ENCODE results near the gene ANAPC16. TPM values are rescaled to one million over a fixed set of nuclear protein-coding genes. Genes with fewer than 3 reads are reported as not detected.

ANAPC16 gene
- total and polyA plus RNA-seq, 2 of the 4 experiments (the other 2 are of a cell fraction) = 25.2 to 26.3 TPM

GRCh38 chr10:72265508-72265907 is 49.7 kb downstream of the ANAPC16 start:
- H3K79me1 ChIP-seq (ENCODE audit: low read depth in 1 of 2, low read length in 2 of 2) = no peaks in the 10 kb centered on the region
- H3K9me3 ChIP-seq (ENCODE audit: control insufficient read depth, insufficient read depth, low read length) = no peaks in the 10 kb centered on the region
- POLR2A ChIA-PET (ENCODE audit: unreplicated experiment) = no interaction called here
- intact Hi-C loops (cut with micrococcal nuclease) (no loop called here), in situ Hi-C loops (cut with MboI; ENCODE audit: low sequenced_read_pairs) (no loop called here), dilution Hi-C loops (cut with HindIII; ENCODE audit: low sequenced_read_pairs, unreplicated experiment) (no loop called here)
- TF ChIP-seq MAZ (IDR thresholded peaks at IDR 0.05; ENCODE audit: borderline replicate concordance, low read depth, low read length) = no peak
- no peak for TF ChIP-seq RAD21 (IDR thresholded peaks at IDR 0.05; ENCODE audit: low read length)
- TF ChIP-seq MAFK (IDR thresholded peaks at IDR 0.05; ENCODE audit: low read depth, low read length) = no peak
- no peak overlapping the region for H3K4me2 ChIP-seq (ENCODE audit: low read depth, low read length)
- H2AK9ac ChIP-seq (replicated peaks; ENCODE audit: low read depth, low read length, poor library complexity) = peak overlapping the region; percentile 65
- H3K4ac ChIP-seq (ENCODE audit: low read depth, low read length) = peak overlapping the region; percentile 47; the same call in 1 of the 2 replicates
- H2BK20ac ChIP-seq (ENCODE audit: low read depth, low read length) = peak overlapping the region; percentile 36; the same call in 1 of the 2 replicates
- no peak for DNase-seq
- H3K4me1 ChIP-seq (ENCODE audit: control insufficient read depth, insufficient read depth, low read length) = peaks cover 12% of the 10 kb centered on the region
- no peaks in the 10 kb centered on the region for H4K20me1 ChIP-seq (ENCODE audit: insufficient read depth, low read length)
- H4K91ac ChIP-seq (ENCODE audit: insufficient read depth, low read depth, low read length) = peak overlapping the region; percentile 60
- H3K4me3 ChIP-seq (ENCODE audit: insufficient read depth, low read depth, low read length) = no peak overlapping the region
- no peak overlapping the region for H3K14ac ChIP-seq (replicated peaks; ENCODE audit: low read depth, low read length)
- H3K9me1 ChIP-seq (ENCODE audit: insufficient read depth, low read length) = peaks cover 13% of the 10 kb centered on the region
- peak overlapping the region; percentile 56; the same call in 1 of the 3 replicates for H2BK15ac ChIP-seq (ENCODE audit: low read depth, low read length)
- H3K9ac ChIP-seq (ENCODE audit: low read depth, low read length) = peak overlapping the region; percentile 4; the same call in 1 of the 2 replicates
- H3K27me3 ChIP-seq (ENCODE audit: control insufficient read depth, insufficient read depth, low read length) = no peaks in the 10 kb centered on the region
- no peak overlapping the region for H2BK5ac ChIP-seq (ENCODE audit: low read depth, low read length, poor library complexity, severe bottlenecking)
- H3K23ac ChIP-seq (ENCODE audit: low read depth, low read length) = no peak overlapping the region; the same call in 1 of the 2 replicates
- no peak overlapping the region for H3K27ac ChIP-seq (ENCODE audit: insufficient read depth, low read length)
- no peak overlapping the region for H3K18ac ChIP-seq (ENCODE audit: low read depth, low read length)
- peak overlapping the region; percentile 72 for H2AFZ ChIP-seq (replicated peaks; ENCODE audit: low read length, poor library complexity)
- no peak overlapping the region for H3K56ac ChIP-seq (ENCODE audit: extremely low read depth, insufficient read depth, low read length)
- WGBS, 2 experiments (ENCODE audit: extremely low coverage in 2 of 2, insufficient read length in 1 of 2) = 95% methylated on average over 4 of the region's 6 CpGs; no CpG with 5 or more reads in 1 of the 2 experiments
- H2AK5ac ChIP-seq (ENCODE audit: low read depth, low read length) = peak overlapping the region; percentile 70
- no peak overlapping the region for H4K8ac ChIP-seq (ENCODE audit: low read depth in 2 of 2, low read length in 2 of 2)
- peak overlapping the region; percentile 41; the same call in 1 of the 2 replicates for H2BK120ac ChIP-seq (ENCODE audit: low read depth, low read length)
- no peaks in the 10 kb centered on the region for H3K36me3 ChIP-seq (ENCODE audit: control insufficient read depth, insufficient read depth, low read length)
- CTCF ChIA-PET = no interaction called here
- no TSS peak for BruUV-seq (replicated peaks)
- no peak overlapping the region for H4K5ac ChIP-seq (ENCODE audit: low read depth, low read length)
- ATAC-seq (ENCODE audit: low read depth) = no peak
